HFFc6 (cell line): ENCODE results near the gene NUMBL. TPM values are rescaled to one million over a fixed set of nuclear protein-coding genes. Genes with fewer than 3 reads are reported as not detected.

Source experiments
- DNase-seq: peaks from one replicate; pipeline ENCODE4 v3.0.0-alpha.2; 2018
- H3K27ac Mint-ChIP-seq: 2 replicates; pipeline ENCODE4 v1.8.0; 2020; ENCODE audit warnings: mild to moderate bottlenecking, mixed read lengths
- H3K27me3 Mint-ChIP-seq: 2 replicates; pipeline ENCODE4 v1.8.0; 2021; ENCODE audit warnings: mild to moderate bottlenecking, moderate library complexity, mixed read lengths; ENCODE audit not compliant: insufficient read depth
- H3K36me3 Mint-ChIP-seq: 2 replicates; pipeline ENCODE4 v1.8.0; 2021; ENCODE audit warnings: low read depth, mixed read lengths
- H3K4me1 Mint-ChIP-seq: 2 replicates; pipeline ENCODE4 v1.8.0; 2020; ENCODE audit warnings: low read depth, mixed read lengths
- H3K4me3 Mint-ChIP-seq: 2 replicates; pipeline ENCODE4 v1.8.0; 2020; ENCODE audit warnings: mild to moderate bottlenecking, moderate library complexity, mixed read lengths
- H3K9me3 Mint-ChIP-seq: 2 replicates; pipeline ENCODE4 v1.8.0; 2020; ENCODE audit warnings: mild to moderate bottlenecking, mixed read lengths
- CTCF ChIP-seq: fragments of 200-600 bp; sonication (generic); IDR thresholded peaks from 2 replicates; pipeline ENCODE4 v1.5.0; 2021; ENCODE audit warnings: antibody characterized with exemption, mild to moderate bottlenecking
- total RNA-seq, 6 experiments: library from RNA; stranded (reverse); fragmentation: NEBNext Ultra II Directional; extraction: Animal tissue kit (Norgen Biotek cat#: 25700); gene quantifications; 2 replicates in 1 of 6; 3 replicates in 5 of 6; pipeline ENCODE4 v1.2.3, GENCODE V29; 2021

NUMBL gene
- total RNA-seq, 6 experiments from 2014 or later = 49.1 to 58.3 (median 53.6) TPM

- peaks cover 8% of the 10 kb centered on the region for H3K36me3 Mint-ChIP-seq
- no peak for TF ChIP-seq CTCF
- peaks cover 9% of the 10 kb centered on the region for H3K9me3 Mint-ChIP-seq
- peaks cover 3% of the 10 kb centered on the region; the same call in 1 of the 2 replicates for H3K27me3 Mint-ChIP-seq
- no peak overlapping the region for H3K4me3 Mint-ChIP-seq
- no peaks in the 10 kb centered on the region for H3K4me1 Mint-ChIP-seq
- no peak overlapping the region for H3K27ac Mint-ChIP-seq
- no peak for DNase-seq
These were observed 17.1 kb downstream of the NUMBL start for GRCh38 chr19:40673397-40673796.

DNA sequence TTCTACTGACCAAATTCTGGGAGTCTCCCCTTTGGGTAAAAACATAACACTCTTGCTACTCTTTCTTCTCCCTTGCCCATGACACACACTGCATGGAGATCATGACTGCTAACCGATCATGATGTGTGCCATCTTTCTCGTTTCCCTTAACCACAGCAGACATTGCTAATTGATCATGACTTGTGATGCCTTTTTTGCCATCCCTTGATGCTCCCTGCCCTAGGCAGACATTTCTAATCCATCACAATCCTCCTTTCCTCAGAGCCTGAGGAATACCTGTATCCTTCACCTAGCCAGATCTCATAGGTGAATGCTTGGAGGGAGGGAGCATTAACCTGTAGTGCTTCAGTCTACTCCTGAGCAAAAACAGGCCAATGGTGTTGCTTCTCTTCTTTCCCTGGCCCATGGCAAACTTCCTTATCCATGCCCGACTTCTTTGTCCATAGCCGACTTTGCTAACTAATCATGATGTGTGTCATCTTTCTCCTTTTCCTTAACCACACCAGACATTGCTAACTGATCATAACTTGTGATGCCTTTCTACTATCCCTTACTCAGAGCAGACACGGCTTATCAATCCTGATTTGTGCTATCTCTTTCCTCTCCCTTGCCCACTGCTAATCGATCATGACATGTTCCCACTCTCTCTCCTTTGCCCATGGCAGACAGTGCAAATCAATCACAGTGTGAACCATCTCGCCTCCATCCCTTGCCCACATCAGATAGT is 17.7 kb downstream of the NUMBL start:
- Mint-ChIP-seq H3K27me3 (peaks cover 3% of the 10 kb centered on the region; the same call in 1 of the 2 replicates), H3K36me3 (peaks cover 4% of the 10 kb centered on the region)
- TF ChIP-seq CTCF = no peak

GRCh38 chr19:40672038-40672437 is 18.4 kb downstream of the NUMBL start:
- peaks cover under 1% of the 10 kb centered on the region; the same call in 1 of the 2 replicates for H3K36me3 Mint-ChIP-seq
- TF ChIP-seq CTCF = no peak

More for the DNA sequence above, 17.7 kb downstream of the NUMBL start:
- Mint-ChIP-seq H3K4me3 (no peak overlapping the region), H3K27ac (no peak overlapping the region), H3K4me1 (no peaks in the 10 kb centered on the region), H3K9me3 (peaks cover 9% of the 10 kb centered on the region)
- no peak for DNase-seq

DNA sequence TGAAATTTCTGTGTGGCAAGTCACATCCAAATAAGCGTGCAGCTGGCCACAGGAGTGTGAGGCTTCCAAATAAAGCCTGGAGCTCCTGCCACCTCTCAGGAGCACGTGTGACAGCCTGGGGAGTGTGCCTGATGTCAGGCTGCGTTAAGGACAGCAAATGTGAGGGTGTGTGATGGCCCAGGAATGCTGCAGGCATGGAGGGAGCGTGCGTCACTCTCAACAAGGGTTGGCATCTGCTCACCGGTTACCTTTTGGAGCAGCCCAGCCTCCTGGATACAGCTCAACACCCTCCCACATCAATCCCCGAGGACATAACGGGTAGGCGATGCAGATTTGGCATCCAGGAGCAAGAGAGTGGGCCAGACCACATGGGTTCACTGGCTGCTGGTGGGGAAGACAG is 19.0 kb downstream of the NUMBL start:
- H3K27ac Mint-ChIP-seq = no peak overlapping the region
- H3K9me3 Mint-ChIP-seq = peaks cover 9% of the 10 kb centered on the region
- peaks cover 6% of the 10 kb centered on the region; the same call in 1 of the 2 replicates for H3K36me3 Mint-ChIP-seq
- no peak overlapping the region for H3K4me3 Mint-ChIP-seq
- TF ChIP-seq CTCF = no peak
- peaks cover 8% of the 10 kb centered on the region for H3K4me1 Mint-ChIP-seq
- no peak for DNase-seq
- peaks cover 3% of the 10 kb centered on the region; the same call in 1 of the 2 replicates for H3K27me3 Mint-ChIP-seq

More at GRCh38 chr19:40672038-40672437, 18.4 kb downstream of the NUMBL start:
- Mint-ChIP-seq H3K4me1 (peaks cover 2% of the 10 kb centered on the region), H3K27me3 (peaks cover 3% of the 10 kb centered on the region; the same call in 1 of the 2 replicates), H3K27ac (no peak overlapping the region), H3K9me3 (peaks cover 9% of the 10 kb centered on the region), H3K4me3 (no peak overlapping the region)
- no peak for DNase-seq

- Mint-ChIP-seq H3K36me3 (peaks cover 7% of the 10 kb centered on the region; the same call in 1 of the 2 replicates), H3K4me3 (no peak overlapping the region), H3K4me1 (peaks cover 12% of the 10 kb centered on the region), H3K27me3 (peaks cover 3% of the 10 kb centered on the region; the same call in 1 of the 2 replicates), H3K9me3 (peaks cover 9% of the 10 kb centered on the region), H3K27ac (no peak overlapping the region)
- no peak for DNase-seq
- TF ChIP-seq CTCF = no peak
These were observed 21.3 kb downstream of the NUMBL start for GRCh38 chr19:40668991-40669614.
